Stomach (tissue), 9 donors: ENCODE results near the gene NRK. TPM values are rescaled to one million over a fixed set of nuclear protein-coding genes. Genes with fewer than 3 reads are reported as not detected.
"Not testable (repeated sequence)": the region's sequence is repeated elsewhere in the genome, so short reads cannot be mapped to it uniquely, and the experiment has no call there.

Source experiments
- DNase-seq, 2 donors: peaks; one replicate each; pipeline versions ENCODE4 v3.0.0 to v3.0.0-alpha.2; 2013 to 2019
- H3K27ac ChIP-seq, 5 donors: fragments of 200-600 bp in 4 of 5; sonication (generic) in 4 of 5; one replicate each; pipeline ENCODE4 v1.5.1; 2013 to 2019; ENCODE audit warnings: mild to moderate bottlenecking in 1 of 5, moderate library complexity in 1 of 5
- H3K27me3 ChIP-seq, 3 donors: fragments of 200-600 bp; sonication (generic); one replicate each; pipeline ENCODE4 v1.5.1; 2017 to 2019; ENCODE audit warnings: mixed run types in 1 of 3
- H3K36me3 ChIP-seq, 4 donors: fragments of 200-600 bp; sonication (generic); 1 replicate in 3 of 4; 2 replicates in 1 of 4; pipeline ENCODE4 v1.5.1; 2016 to 2019
- H3K4me1 ChIP-seq, 4 donors: fragments of 200-600 bp; sonication (generic); one replicate each; pipeline ENCODE4 v1.5.1; 2016 to 2019
- H3K4me3 ChIP-seq, 4 donors: fragments of 200-600 bp; sonication (generic) in 3 of 4; one replicate each; pipeline ENCODE4 v1.5.1; 2016 to 2019; ENCODE audit warnings: mild to moderate bottlenecking in 1 of 4
- H3K9me3 ChIP-seq, 4 donors: fragments of 200-600 bp; sonication (generic); one replicate each; pipeline ENCODE4 v1.5.1; 2016 to 2019
- CTCF ChIP-seq, 7 experiments: fragments of 450-650 bp in 4 of 7; fragments of 200-600 bp in 3 of 7; sonication (generic) in 3 of 7; IDR thresholded peaks; one replicate each; pipeline ENCODE4 v1.5.1; 2016 to 2019; ENCODE audit warnings: antibody characterized with exemption in 7 of 7, control low read depth in 2 of 7, mild to moderate bottlenecking in 1 of 7
- EP300 ChIP-seq: sonication (generic); formaldehyde crosslinking; IDR thresholded peaks from one replicate; pipeline ENCODE4 v1.6.1; 2017; ENCODE audit warnings: antibody characterized with exemption
- POLR2A ChIP-seq, 4 donors: fragments of 450-650 bp; IDR thresholded peaks; one replicate each; pipeline ENCODE4 v1.6.1; 2016; ENCODE audit warnings: antibody characterized with exemption in 4 of 4, control low read depth in 2 of 4, mild to moderate bottlenecking in 1 of 4, moderate library complexity in 1 of 4
- POLR2AphosphoS5 ChIP-seq, 3 donors: sonication (generic); formaldehyde crosslinking; IDR thresholded peaks; one replicate each; pipeline ENCODE4 v1.6.1; 2016; ENCODE audit warnings: antibody characterized with exemption in 3 of 3
- WGBS, 5 donors: extraction: QIAGEN DNeasy Blood & Tissue Kit in 3 of 5; methylation state at CpG; one replicate each; pipeline versions ENCODE4 v1.1.5 to v1.1.7; 2013 to 2018; 5-methylcytosine and 5-hydroxymethylcytosine counted together
- intact Hi-C: fragments of 100-400 bp; cut with DNase I; formaldehyde crosslinking; loops from one replicate; pipeline ENCODE4 v1.15.1; 2023; ENCODE audit warnings: low total_unique reads
- polyA plus RNA-seq, 3 donors: library from polyadenylated mRNA; stranded (reverse); fragments of 200-250 nt; gene quantifications; one replicate each; pipeline ENCODE4 v1.2.3, GENCODE V29; 2013
- total RNA-seq, 5 donors: library from RNA; depleted of rRNA; stranded (reverse); fragments of >200 nt; gene quantifications; one replicate each; pipeline versions ENCODE4 v1.1.0 to v1.2.3, GENCODE V29; 2014 to 2016
- donor health status: healthy with polysubstance abuse.
- donor health status: Bipolar disorder and iron deficiency.
- donor health status: healthy.

The NRK gene
- total and polyA plus RNA-seq, 8 donors = under 0.01 to 53.8 (median 0.29) TPM; not detected in 1

GRCh38 chrX:105969487-105969886 is 147.1 kb downstream of the NRK start:
- no peak for DNase-seq
- intact Hi-C loops = no loop called here
- Histone ChIP-seq H3K4me3 (no peak overlapping the region), H3K4me1 (no peaks in the 10 kb centered on the region), H3K27me3 (no peaks in the 10 kb centered on the region), H3K36me3 (no peaks in the 10 kb centered on the region), H3K9me3 (no peaks in the 10 kb centered on the region), H3K27ac (no peak overlapping the region)
- 83 to 95% (median 90%) methylated on average over 5 of the region's 5 CpGs for WGBS, 5 donors
- no peak for TF ChIP-seq POLR2AphosphoS5 (IDR thresholded peaks at IDR 0.05)

DNA sequence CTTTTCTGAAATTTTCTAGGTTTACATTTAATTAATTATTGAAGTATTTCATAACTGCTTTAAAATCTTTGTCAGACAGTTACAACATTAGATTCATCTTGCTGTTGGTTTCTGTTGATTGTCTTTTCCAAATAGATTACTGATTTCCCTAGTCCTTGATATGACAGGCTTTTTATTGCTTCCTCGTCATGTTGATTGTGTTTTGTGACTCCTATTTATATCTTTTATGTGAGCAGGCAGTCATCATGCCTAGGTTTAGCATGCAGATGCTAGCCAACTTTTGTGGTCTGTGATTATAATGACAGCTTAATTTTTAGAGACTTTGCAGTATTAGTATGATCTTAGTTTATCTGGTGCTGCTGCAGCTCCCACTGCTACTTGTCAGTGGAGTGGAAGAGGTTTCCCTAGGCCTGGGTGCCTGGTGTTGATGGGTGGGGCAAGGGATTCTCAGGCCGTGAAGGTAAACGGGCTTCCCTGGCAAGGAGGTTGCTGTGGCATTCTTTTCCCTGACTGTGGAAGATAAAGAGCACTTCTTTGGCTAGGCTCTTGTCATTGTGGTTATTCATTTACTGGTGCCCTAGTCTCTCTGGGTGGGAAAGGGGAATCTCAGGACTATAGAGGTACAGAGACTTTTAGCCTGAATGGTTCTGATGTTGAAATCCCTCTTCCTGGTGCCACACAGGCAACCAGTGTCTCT is 150.5 kb downstream of the NRK start:
- Histone ChIP-seq H3K4me1 (no peaks in the 10 kb centered on the region), H3K27me3 (no peaks in the 10 kb centered on the region), H3K4me3 (no peak overlapping the region), H3K27ac (no peak overlapping the region), H3K36me3 (no peaks in the 10 kb centered on the region), H3K9me3 (peaks cover 0 to 7% (median 0%) of the 10 kb centered on the region in 4 donors)
- 29 to 71% (median 38%) methylated on average over 3 of the region's 3 CpGs for WGBS, 5 donors
- intact Hi-C loops = no loop called here
- TF ChIP-seq POLR2AphosphoS5 (IDR thresholded peaks at IDR 0.05) (no peak), EP300 (no peak), POLR2A (IDR thresholded peaks at IDR 0.05) (no peak), CTCF (IDR thresholded peaks at IDR 0.05) (no peak)
- no peak for DNase-seq

DNA sequence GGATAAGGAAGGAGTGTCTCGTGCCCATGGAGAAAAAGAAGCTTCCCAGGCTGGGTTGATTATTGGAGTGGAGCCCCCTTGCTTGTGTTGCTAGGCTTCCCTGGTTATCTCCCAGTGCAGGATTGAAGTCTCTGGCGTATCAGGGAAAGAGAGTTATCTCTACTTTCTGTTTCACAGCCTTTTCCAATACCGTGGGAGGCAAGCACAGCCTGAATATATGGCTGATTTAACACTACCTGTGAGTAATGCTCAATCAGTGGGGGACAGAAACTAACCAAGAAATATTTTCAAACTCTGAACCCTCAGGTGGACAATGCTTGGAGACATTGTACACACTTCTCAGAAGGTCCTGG is 151.0 kb downstream of the NRK start:
- Histone ChIP-seq H3K4me3 (no peak overlapping the region), H3K36me3 (no peaks in the 10 kb centered on the region), H3K27me3 (no peaks in the 10 kb centered on the region), H3K4me1 (no peaks in the 10 kb centered on the region), H3K9me3 (peaks cover 0 to 13% (median 2%) of the 10 kb centered on the region in 4 donors), H3K27ac (no peak overlapping the region)
- TF ChIP-seq POLR2A (IDR thresholded peaks at IDR 0.05) (no peak), CTCF (IDR thresholded peaks at IDR 0.05) (no peak), POLR2AphosphoS5 (IDR thresholded peaks at IDR 0.05) (no peak), EP300 (no peak)
- intact Hi-C loops = no loop called here
- DNase-seq = no peak
- WGBS, 5 donors = 18 to 49% (median 23%) methylated on average over 3 of the region's 3 CpGs

GRCh38 chrX:105975382-105975781 is 153.0 kb downstream of the NRK start:
- Histone ChIP-seq H3K36me3 (no peaks in the 10 kb centered on the region), H3K27me3 (no peaks in the 10 kb centered on the region), H3K9me3 (peaks cover 0 to 13% (median 2%) of the 10 kb centered on the region in 4 donors), H3K27ac (no peak overlapping the region), H3K4me3 (no peak overlapping the region), H3K4me1 (no peaks in the 10 kb centered on the region)
- intact Hi-C loops = no loop called here
- DNase-seq = peak in 1 of 2 donors; percentile 30
- no peak for TF ChIP-seq CTCF (IDR thresholded peaks at IDR 0.05)
- TF ChIP-seq POLR2AphosphoS5 (IDR thresholded peaks at IDR 0.05) = no peak
- no peak for TF ChIP-seq POLR2A (IDR thresholded peaks at IDR 0.05)
- no peak for TF ChIP-seq EP300

DNA sequence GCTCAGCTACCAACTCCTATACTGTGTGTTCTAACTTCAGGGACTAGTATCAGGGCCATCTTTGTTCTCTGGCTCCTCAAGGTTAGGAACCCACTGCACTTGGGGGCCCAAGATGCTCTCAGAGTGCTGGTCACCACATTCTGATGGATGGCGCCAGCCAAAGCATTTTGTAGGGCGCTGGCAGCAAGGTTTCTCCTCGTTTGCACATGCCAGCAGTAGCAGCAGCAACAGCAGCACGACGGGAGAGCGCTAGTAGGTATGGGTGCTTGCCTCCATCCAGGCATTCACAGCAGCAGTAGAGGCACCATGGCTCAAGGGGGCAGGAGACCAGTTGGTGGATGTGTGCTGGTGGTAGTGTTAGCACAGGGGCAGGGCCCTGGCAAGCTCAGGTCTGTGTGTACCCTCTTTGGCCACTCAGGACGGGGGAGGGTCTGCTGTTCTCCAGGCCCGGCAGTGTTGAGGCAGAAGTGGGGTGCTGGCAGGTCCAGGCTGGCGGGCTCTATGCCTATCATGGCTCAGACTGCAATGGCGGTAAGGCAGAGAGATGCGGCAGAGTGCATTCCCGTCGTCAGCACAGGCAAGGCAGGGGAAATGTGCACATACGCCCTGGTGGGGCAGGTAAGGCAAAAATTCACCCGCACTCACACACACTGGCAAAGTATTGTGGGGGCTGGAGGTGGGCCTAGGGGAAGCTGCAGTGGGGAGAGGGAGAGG is 159.6 kb downstream of the NRK start:
- no peak overlapping the region for H3K27ac ChIP-seq
- 70 to 88% (median 82%) methylated on average over 5 to 15 of the region's 15 CpGs for WGBS, 5 donors
- no peak for DNase-seq
- no peaks in the 10 kb centered on the region for H3K36me3 ChIP-seq
- peaks cover 0 to 9% (median 2%) of the 10 kb centered on the region in 4 donors for H3K9me3 ChIP-seq
- no peaks in the 10 kb centered on the region for H3K4me1 ChIP-seq
- TF ChIP-seq POLR2A (IDR thresholded peaks at IDR 0.05) (no peak), CTCF (IDR thresholded peaks at IDR 0.05) (no peak), EP300 (no peak), POLR2AphosphoS5 (IDR thresholded peaks at IDR 0.05) (no peak)
- no peak overlapping the region for H3K4me3 ChIP-seq
- peaks cover 0 to 9% (median 0%) of the 10 kb centered on the region in 3 donors for H3K27me3 ChIP-seq
- intact Hi-C loops = no loop called here

GRCh38 chrX:105988487-105988886 is 166.1 kb downstream of the NRK start:
- H3K36me3 ChIP-seq, H3K27me3 ChIP-seq, H3K4me3 ChIP-seq, H3K9me3 ChIP-seq, H3K4me1 ChIP-seq, intact Hi-C loops, H3K27ac ChIP-seq, DNase-seq: not testable (repeated sequence)
- WGBS, 5 donors = 62 to 83% (median 73%) methylated on average over 5 of the region's 5 CpGs
